ENCODE measurements around the gene FMNL2.

GRCh38 chr2:152506843-152507242, 171.9 kb downstream of the FMNL2 start:
- TF ChIP-seq CTCF (conservative IDR thresholded peaks at IDR 0.05; ENCODE audit: low read depth, low read length) (no peak), EZH2 (IDR thresholded peaks at IDR 0.05; ENCODE audit: borderline replicate concordance, low read depth, low read length, poor library complexity, severe bottlenecking) (no peak)

Measured in A673 (cell line).